Loucy (cell line): ENCODE measurements around the gene SMC6.

Source experiments
- H2AFZ ChIP-seq: fragments of 200-600 bp; sonication (generic); 2 replicates; pipeline ENCODE4 v1.6.0; 2016; ENCODE audit warnings: antibody characterized with exemption, mild to moderate bottlenecking, low read length, moderate library complexity
- H3F3A ChIP-seq: fragments of 200-600 bp; 2 replicates; pipeline ENCODE4 v1.6.0; 2016; ENCODE audit warnings: antibody characterized with exemption, low read depth, mild to moderate bottlenecking
- H3K27me3 ChIP-seq: fragments of 200-600 bp; sonication (generic); 2 replicates; pipeline ENCODE4 v1.6.1; 2014; ENCODE audit warnings: low read length, mild to moderate bottlenecking; ENCODE audit not compliant: insufficient read depth, poor library complexity, severe bottlenecking
- H3K36me3 ChIP-seq: fragments of 200-600 bp; sonication (generic); 2 replicates; pipeline ENCODE4 v1.6.1; 2016; ENCODE audit warnings: low read length; ENCODE audit not compliant: insufficient read depth
- H3K4me1 ChIP-seq: fragments of 200-600 bp; sonication (generic); 2 replicates; pipeline ENCODE4 v1.5.1; 2014; ENCODE audit warnings: low read length, mild to moderate bottlenecking; ENCODE audit not compliant: insufficient read depth, poor library complexity, severe bottlenecking
- H3K4me2 ChIP-seq: fragments of 200-600 bp; sonication (generic); 2 replicates; pipeline ENCODE4 v1.6.0; 2014; ENCODE audit warnings: antibody characterized with exemption, low read length, low read depth, mild to moderate bottlenecking; ENCODE audit not compliant: poor library complexity, severe bottlenecking
- H3K4me3 ChIP-seq: fragments of 200-600 bp; sonication (generic); 2 replicates; pipeline ENCODE4 v1.5.1; 2014; ENCODE audit warnings: low read length, mild to moderate bottlenecking, mixed read lengths; ENCODE audit not compliant: poor library complexity, severe bottlenecking
- H3K79me2 ChIP-seq: fragments of 200-600 bp; sonication (generic); 2 replicates; pipeline ENCODE4 v1.6.1; 2014; ENCODE audit warnings: low read length; ENCODE audit not compliant: insufficient read depth
- H3K9ac ChIP-seq: fragments of 200-600 bp; sonication (generic); 2 replicates; pipeline ENCODE4 v1.6.0; 2014; ENCODE audit warnings: mild to moderate bottlenecking, low read depth, low read length, moderate library complexity; ENCODE audit not compliant: poor library complexity, severe bottlenecking
- H3K9me2 ChIP-seq: fragments of 200-600 bp; sonication (generic); replicated peaks from 2 replicates; pipeline ENCODE4 v1.6.1; 2016; ENCODE audit warnings: low read depth, low read length, mixed read lengths
- H3K9me3 ChIP-seq: fragments of 200-600 bp; sonication (generic); 2 replicates; pipeline ENCODE4 v1.6.1; 2014; ENCODE audit warnings: mild to moderate bottlenecking, antibody characterized with exemption, low read length, low read depth; ENCODE audit not compliant: insufficient read depth
- H4K20me1 ChIP-seq: fragments of 200-600 bp; sonication (generic); 2 replicates; pipeline ENCODE4 v1.6.0; 2014; ENCODE audit warnings: antibody characterized with exemption, low read length, mild to moderate bottlenecking; ENCODE audit not compliant: insufficient read depth, poor library complexity, severe bottlenecking
- CTCF ChIP-seq: fragments of 200-600 bp; sonication (generic); conservative IDR thresholded peaks from 2 replicates; pipeline ENCODE4 v1.5.1; 2014; ENCODE audit warnings: mild to moderate bottlenecking, antibody characterized with exemption, low read length
- EZH2phosphoT487 ChIP-seq: fragments of 200-600 bp; IDR thresholded peaks from 2 replicates; pipeline ENCODE4 v1.6.1; 2018; ENCODE audit warnings: antibody characterized with exemption, mild to moderate bottlenecking, moderate library complexity, borderline replicate concordance

Gene SMC6

GRCh38 chr2:17736989-17737388 is 16.6 kb downstream of the SMC6 start:
- Histone ChIP-seq H3K79me2 (no peaks in the 10 kb centered on the region), H2AFZ (no peak overlapping the region), H3K4me2 (no peak overlapping the region), H3K36me3 (peaks cover 10% of the 10 kb centered on the region; the same call in 1 of the 2 replicates), H3K4me1 (no peaks in the 10 kb centered on the region), H3F3A (no peaks in the 10 kb centered on the region), H4K20me1 (no peaks in the 10 kb centered on the region), H3K9me3 (no peaks in the 10 kb centered on the region), H3K9ac (no peak overlapping the region), H3K9me2 (no peaks in the 10 kb centered on the region), H3K27me3 (no peaks in the 10 kb centered on the region), H3K4me3 (no peak overlapping the region)
- TF ChIP-seq CTCF (no peak), EZH2phosphoT487 (no peak)

GRCh38 chr2:17735864-17736263 is 17.7 kb downstream of the SMC6 start:
- Histone ChIP-seq H3K4me1 (no peaks in the 10 kb centered on the region), H3K9ac (no peak overlapping the region), H3K27me3 (no peaks in the 10 kb centered on the region), H3K9me3 (no peaks in the 10 kb centered on the region), H3K4me3 (no peak overlapping the region), H3F3A (no peaks in the 10 kb centered on the region), H4K20me1 (no peaks in the 10 kb centered on the region), H2AFZ (no peak overlapping the region), H3K79me2 (no peaks in the 10 kb centered on the region), H3K4me2 (no peak overlapping the region), H3K36me3 (peaks cover 20% of the 10 kb centered on the region; the same call in 1 of the 2 replicates), H3K9me2 (no peaks in the 10 kb centered on the region)
- no peak for TF ChIP-seq CTCF
- TF ChIP-seq EZH2phosphoT487 = no peak

- H3K4me2 ChIP-seq = no peak overlapping the region
Observed at GRCh38 chr2:17733599-17733998, 20.0 kb downstream of the SMC6 start.

More at GRCh38 chr2:17733599-17733998, 20.0 kb downstream of the SMC6 start:
- peaks cover 25% of the 10 kb centered on the region; the same call in 1 of the 2 replicates for H3K36me3 ChIP-seq
- H3K4me3 ChIP-seq = no peak overlapping the region
- no peaks in the 10 kb centered on the region for H3K9me2 ChIP-seq
- no peaks in the 10 kb centered on the region for H3K27me3 ChIP-seq
- H3K9ac ChIP-seq = no peak overlapping the region
- H3K79me2 ChIP-seq = no peaks in the 10 kb centered on the region
- no peaks in the 10 kb centered on the region for H3F3A ChIP-seq
- no peak overlapping the region for H2AFZ ChIP-seq
- no peaks in the 10 kb centered on the region for H4K20me1 ChIP-seq
- H3K9me3 ChIP-seq = no peaks in the 10 kb centered on the region
- TF ChIP-seq CTCF = no peak
- no peak for TF ChIP-seq EZH2phosphoT487
- no peaks in the 10 kb centered on the region for H3K4me1 ChIP-seq
